Inferior parietal cortex (tissue), 1 donor: ENCODE data around the gene UBE2D2.

Source experiments
- DNase-seq: peaks from one replicate; pipeline ENCODE4 v3.0.0-alpha.2; 2016; ENCODE audit errors: extremely low spot score

Gene UBE2D2

GRCh38 chr5:139635606-139636206, 74.6 kb downstream of the UBE2D2 start:
- peak; percentile 67 for DNase-seq

GRCh38 chr5:139636207-139636792, 75.2 kb downstream of the UBE2D2 start:
- DNase-seq, result no peak

DNA sequence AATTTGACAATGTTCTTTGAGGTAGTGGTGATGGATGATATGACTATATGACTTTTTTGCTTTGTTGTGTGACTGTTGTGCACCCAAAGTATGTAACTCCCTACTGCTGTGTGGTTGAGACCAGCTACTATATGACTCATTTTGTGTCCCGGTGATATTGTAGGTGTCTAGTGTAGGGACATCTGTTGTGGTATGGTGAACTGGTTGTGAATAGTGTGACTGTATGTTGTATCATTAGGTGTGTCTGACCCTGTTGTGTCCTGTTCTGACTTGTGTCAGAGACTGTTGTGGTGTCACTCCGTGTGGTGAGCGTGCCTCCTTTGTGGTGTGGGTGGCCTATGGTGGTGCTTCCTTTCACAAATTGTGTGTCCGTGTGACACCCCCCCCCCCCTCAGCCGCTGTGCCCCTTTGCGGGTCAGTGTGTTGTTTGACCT, 75.9 kb downstream of the UBE2D2 start:
- peak; percentile 34 for DNase-seq

DNA sequence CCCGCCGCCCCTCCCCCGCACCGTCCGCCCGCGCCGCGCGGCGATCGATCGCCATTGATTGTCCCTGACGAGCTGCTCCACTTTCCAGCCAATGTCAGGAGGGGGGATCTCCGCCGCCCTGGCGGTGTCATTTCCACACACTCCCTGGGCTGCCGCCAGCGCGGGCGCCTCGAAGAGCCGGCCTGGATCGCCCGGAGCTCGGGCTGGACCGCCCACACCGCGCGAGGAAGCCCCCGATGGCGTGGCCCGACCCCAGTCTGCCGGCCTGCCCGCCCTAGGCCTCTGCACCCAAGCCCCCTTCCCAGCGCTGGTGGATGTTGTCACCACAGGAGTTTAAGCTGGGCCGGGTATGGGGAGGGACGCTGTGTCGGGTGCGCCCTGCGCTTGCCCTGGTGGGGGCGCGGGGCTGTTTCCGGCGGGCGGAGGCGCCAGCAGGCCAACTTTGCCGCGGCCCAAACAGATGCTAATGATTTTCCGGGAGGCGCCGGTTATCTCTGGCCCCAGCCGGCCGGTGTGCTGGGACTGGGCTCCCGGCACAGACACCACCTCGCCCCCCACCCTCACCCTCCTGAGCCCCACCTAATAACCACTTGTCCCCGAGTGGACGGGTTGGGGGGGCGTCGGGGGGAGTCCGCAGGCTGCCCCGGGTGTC, 76.4 kb downstream of the UBE2D2 start:
- peak; percentile 79 for DNase-seq

DNA sequence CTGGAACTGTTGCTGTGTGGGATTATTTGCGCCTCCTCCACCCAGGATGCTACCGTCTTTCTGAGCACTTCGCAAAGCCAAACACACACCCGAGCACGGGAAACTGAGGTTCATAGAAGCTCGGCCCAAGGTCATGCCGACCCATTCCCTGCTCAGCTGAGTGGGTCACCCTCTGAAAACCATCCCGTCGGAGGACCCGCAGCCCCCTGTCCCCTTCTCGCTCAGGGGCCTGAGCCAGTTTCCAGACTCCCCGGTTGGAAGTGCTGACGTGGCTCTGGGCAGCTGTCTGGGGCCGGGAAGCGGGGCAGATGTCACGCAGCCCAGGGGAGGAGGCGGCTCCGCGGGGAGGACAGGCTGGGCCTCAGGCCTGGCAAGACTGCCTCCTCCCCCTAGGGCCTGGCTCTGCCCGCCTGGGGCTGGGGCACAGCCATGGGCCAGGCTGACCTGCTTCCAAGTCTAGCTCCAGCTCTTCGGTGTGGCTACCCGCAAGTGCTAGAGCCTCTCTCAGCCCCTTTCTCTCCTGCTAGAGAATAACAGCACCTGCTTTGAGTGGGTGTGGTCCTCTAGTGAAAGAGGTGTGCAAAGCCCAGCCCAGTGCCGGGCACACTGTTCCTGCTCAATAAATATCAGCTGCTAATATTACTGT, 77.1 kb downstream of the UBE2D2 start:
- DNase-seq, result peak; percentile 62

DNA sequence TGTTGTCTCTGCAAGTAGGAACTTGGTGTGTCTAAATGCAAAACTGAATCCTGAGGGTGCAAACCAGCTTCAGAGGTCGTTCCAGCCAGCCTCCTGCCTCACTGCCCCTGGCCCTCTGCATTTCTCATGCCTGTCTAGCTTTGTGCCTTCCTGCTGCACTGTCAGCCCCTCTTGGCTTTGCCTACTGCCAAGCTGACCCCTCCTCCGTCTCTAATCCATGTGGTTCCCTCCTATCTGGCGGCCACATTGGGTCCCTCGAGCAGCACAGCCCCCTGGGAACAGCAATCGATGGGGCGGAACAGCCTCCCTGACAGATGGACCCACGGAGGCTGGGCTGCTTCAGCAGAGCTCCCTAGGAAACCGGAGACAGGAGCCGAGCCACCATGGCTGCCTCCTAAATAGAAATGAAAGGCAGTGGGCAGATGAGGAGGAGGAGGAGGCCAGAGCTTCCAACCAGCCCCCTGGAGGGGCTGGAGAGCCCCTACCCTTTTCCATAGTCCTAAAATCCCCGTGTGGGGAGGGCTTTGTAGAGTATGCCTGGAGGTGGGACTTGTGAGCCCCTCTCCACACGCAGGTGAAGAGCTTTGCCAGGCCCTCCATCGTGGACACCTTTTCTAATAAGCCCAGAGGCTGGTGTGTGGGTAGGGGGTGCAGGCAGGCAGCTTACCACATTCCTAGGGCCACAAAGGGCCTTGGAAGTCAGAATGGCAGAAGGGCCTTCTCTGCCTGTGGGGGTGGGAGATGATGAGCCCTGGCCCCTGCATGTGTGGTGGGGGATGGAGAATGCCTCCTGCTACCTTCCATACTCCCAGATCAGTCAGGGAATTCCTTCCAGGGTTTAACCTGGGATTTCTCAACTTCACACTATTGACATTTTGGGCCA, 77.8 kb downstream of the UBE2D2 start:
- no peak for DNase-seq

GRCh38 chr5:139639619-139640380, 78.7 kb downstream of the UBE2D2 start:
- DNase-seq, result no peak

- DNase-seq, result no peak
Measured at GRCh38 chr5:139640421-139641115, 79.4 kb downstream of the UBE2D2 start.

- DNase-seq, result no peak
Measured at GRCh38 chr5:139641116-139642080, 80.3 kb downstream of the UBE2D2 start.

DNA sequence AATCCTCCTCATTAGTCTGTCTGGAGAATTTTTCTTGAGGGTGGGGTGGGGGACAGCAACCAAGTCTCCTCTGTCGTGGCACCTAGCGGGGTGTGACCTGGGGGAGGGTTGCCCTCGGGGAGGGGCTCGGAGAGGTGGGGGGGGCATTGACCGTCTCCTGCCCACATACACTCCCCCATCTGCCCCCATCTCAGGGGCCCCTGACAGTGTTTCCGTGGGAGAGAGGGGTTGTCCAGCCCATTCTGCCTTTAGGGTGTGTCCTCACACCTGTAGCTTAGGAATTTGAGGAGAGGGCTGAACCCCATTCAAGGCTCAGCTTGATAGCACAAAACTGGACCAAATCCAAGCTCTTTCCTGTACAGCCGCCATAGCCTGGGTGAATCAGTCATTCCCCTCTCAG, 81.1 kb downstream of the UBE2D2 start:
- no peak for DNase-seq

DNA sequence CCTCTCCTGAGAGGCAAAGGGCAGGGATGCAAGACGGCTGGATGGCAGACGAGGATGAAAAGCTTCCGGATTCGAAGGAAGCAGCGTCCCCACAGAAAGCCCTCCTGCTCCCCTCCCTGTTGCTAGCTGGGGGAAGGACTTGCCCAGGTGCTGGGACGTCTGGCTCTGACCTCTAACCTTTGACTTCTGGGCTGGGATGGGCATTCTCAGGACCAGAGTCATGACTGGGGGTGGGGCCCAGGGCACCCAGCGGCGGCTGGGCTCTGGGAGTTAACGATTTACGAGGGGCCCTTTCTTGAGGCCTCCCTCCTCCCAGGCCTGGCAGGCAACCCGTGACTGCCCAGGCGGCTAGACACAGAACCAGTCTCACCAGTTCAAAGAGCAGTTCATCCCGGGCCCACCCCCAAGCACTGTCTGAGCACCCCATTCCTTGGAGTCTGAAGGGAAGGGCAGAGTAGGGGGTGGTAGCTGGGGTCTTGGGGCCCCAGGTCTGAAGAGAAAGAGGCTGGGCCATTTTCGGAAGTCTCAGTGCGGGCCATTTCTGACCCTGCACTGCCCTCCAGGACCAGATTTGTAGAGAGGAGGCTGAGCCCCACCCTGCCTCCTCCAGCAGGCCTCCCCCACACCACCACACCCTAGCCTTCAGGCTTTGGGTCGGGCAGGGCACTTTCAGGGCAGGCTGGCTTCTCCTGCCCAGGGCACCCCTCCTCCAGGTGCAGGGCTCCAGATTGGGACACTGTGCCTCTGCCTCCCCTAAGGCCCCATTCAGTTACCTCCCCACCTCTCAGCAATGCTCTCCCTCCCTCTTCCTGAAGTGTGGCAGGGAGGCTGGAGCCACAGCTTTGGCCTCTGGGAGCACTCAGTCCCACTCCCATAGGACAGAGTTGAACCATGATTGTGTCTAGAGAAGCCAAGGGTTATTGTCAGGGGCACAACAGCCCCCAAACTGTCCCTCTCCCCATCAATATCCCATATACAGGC, 82.0 kb downstream of the UBE2D2 start:
- no peak for DNase-seq

GRCh38 chr5:139644001-139644456, 82.9 kb downstream of the UBE2D2 start:
- DNase-seq, result no peak

DNA sequence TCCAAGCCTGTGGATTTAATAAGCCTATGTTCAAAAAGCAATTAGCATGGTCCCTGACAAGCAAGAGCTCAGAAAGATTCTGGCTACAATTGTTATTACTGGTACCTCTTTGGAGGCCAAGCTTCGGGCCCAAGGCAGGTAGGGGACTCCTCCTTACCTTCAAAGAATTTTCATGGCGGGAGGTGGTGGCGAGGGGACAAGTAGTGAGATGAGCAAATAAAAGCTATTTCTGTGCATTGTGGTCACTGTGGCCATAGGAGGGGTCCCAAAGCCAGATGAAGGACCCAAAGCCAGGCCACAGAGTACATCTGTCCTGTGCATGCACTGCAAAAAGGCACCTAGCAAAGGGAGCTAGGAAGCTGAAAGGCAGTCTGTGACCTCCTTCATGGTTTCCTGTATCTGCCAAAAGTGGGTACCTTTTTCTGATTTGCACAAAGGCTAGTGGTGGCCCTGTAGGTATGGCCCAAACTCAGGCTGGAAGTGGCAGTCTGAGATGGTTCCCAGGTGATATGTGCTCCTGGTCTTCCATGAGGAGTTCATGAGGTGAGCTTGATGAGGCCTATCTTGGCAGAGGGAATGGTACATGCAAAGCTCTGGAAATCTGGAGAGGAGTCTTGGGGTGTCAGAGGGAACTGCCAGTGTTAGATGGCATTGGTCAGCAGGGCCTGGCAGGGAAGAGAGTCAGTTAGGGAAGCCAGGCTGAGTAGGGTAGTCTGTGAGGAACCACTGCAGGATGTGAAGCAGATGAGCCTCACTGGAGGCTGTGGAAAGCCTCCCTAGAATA, 83.7 kb downstream of the UBE2D2 start:
- no peak for DNase-seq

- no peak for DNase-seq
Measured at GRCh38 chr5:139645430-139645871, 84.3 kb downstream of the UBE2D2 start.

- DNase-seq, result no peak
Measured at GRCh38 chr5:139646111-139646510, 85.0 kb downstream of the UBE2D2 start.

DNA sequence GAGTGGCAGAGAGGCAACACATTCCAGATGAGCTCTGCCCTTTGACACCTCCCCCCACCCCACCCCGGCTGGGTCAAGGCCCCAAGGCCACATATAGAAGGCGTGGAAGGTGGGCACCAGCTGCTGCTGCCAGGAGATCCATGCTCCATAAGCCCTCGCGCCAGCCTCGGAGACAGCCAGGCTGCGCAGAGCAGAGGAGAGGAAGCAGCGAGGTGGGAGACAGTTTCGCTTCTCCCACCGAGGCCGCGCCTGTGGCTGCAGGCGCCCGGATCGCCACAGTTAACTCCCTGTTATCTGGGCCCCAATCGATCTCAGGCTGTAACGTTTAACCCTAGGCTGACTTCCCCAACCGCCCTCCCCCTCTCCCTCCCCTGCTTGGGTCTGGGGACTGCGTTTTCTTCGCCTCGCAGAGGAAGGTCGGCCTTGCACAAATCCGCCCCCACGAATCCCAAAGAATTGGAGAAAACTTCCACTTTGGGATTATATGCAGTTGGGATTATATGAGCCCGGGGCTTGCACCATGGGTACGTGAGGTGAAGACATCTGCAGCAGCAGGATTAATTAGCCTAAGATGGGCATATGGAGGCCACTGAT, 85.9 kb downstream of the UBE2D2 start:
- no peak for DNase-seq
